SK-N-SH treated with all-trans-retinoic acid at 6 μM for 48 hours (cell line): ENCODE data around the gene SLC2A2.

ENCODE experiments used
- ATAC-seq: fragments of 200-7000 bp; cut with Tn5 transposase; 3 replicates; pipeline ENCODE4 v1.9.1; 2020; ENCODE audit warnings: mild to moderate bottlenecking, moderate library complexity
- ARNTL ChIP-seq: fragments of 450-650 bp; formaldehyde crosslinking; IDR thresholded peaks from 2 replicates; pipeline ENCODE4 v1.5.0; 2020; ENCODE audit warnings: low read depth, mild to moderate bottlenecking, moderate library complexity, borderline replicate concordance
- BACH2 ChIP-seq: fragments of 250-450 bp; sonication (Bioruptor Pico); IDR thresholded peaks from 2 replicates; pipeline ENCODE4 v1.9.0; 2021; ENCODE audit warnings: mild to moderate bottlenecking, borderline replicate concordance
- CREB5 ChIP-seq: fragments of 250-450 bp; sonication (Bioruptor Pico); IDR thresholded peaks from 2 replicates; pipeline ENCODE4 v1.5.1; 2020; ENCODE audit warnings: low read depth, mild to moderate bottlenecking, moderate library complexity
- CSDC2 ChIP-seq: fragments of 250-450 bp; sonication (Bioruptor Pico); IDR thresholded peaks from 2 replicates; pipeline ENCODE4 v1.5.0; 2020; ENCODE audit warnings: mild to moderate bottlenecking, moderate library complexity
- ESRRG ChIP-seq: fragments of 250-450 bp; sonication (Bioruptor Pico); IDR thresholded peaks from 2 replicates; pipeline ENCODE4 v1.6.1; 2021; ENCODE audit warnings: mild to moderate bottlenecking
- GLIS3 ChIP-seq: fragments of 250-450 bp; sonication (Bioruptor Pico); IDR thresholded peaks from 2 replicates; pipeline ENCODE4 v1.5.0; 2020; ENCODE audit warnings: mild to moderate bottlenecking, moderate library complexity
- ISL1 ChIP-seq: fragments of 250-450 bp; sonication (Bioruptor Pico); IDR thresholded peaks from 2 replicates; pipeline ENCODE4 v2.1.2; 2022; ENCODE audit warnings: mild to moderate bottlenecking, moderate library complexity
- POU6F1 ChIP-seq: fragments of 250-450 bp; sonication (Bioruptor Pico); IDR thresholded peaks from 2 replicates; pipeline ENCODE4 v1.8.0; 2021; ENCODE audit warnings: low read depth, mild to moderate bottlenecking, moderate library complexity, borderline replicate concordance
- RARB ChIP-seq: fragments of 250-450 bp; sonication (Bioruptor Pico); IDR thresholded peaks from 2 replicates; pipeline ENCODE4 v1.8.0; 2021; ENCODE audit warnings: mild to moderate bottlenecking, moderate library complexity
- SNAI2 ChIP-seq: fragments of 250-450 bp; sonication (Bioruptor Pico); IDR thresholded peaks from 2 replicates; pipeline ENCODE4 v1.5.0; 2020; ENCODE audit warnings: mild to moderate bottlenecking, moderate library complexity
- TCF4 ChIP-seq: fragments of 250-450 bp; sonication (Bioruptor Pico); IDR thresholded peaks from 2 replicates; pipeline ENCODE4 v1.8.0; 2021; ENCODE audit warnings: mild to moderate bottlenecking, moderate library complexity, borderline replicate concordance
- TOX ChIP-seq: fragments of 250-450 bp; sonication (Bioruptor Pico); IDR thresholded peaks from 2 replicates; pipeline ENCODE4 v1.8.0; 2021; ENCODE audit warnings: mild to moderate bottlenecking, moderate library complexity, borderline replicate concordance
- TSHZ2 ChIP-seq: fragments of 250-450 bp; sonication (Bioruptor Pico); IDR thresholded peaks from 2 replicates; pipeline ENCODE4 v1.5.0; 2020; ENCODE audit warnings: mild to moderate bottlenecking, moderate library complexity
- ZC3H10 ChIP-seq: fragments of 250-450 bp; sonication (Bioruptor Pico); IDR thresholded peaks from 2 replicates; pipeline ENCODE4 v1.5.1; 2021; ENCODE audit warnings: mild to moderate bottlenecking, moderate library complexity
- ZFP3 ChIP-seq: fragments of 250-450 bp; sonication (Bioruptor Pico); IDR thresholded peaks from 2 replicates; pipeline ENCODE4 v1.5.0; 2020; ENCODE audit warnings: mild to moderate bottlenecking, moderate library complexity
- ZFP30 ChIP-seq: fragments of 450-650 bp; formaldehyde crosslinking; IDR thresholded peaks from 2 replicates; pipeline ENCODE4 v1.5.0; 2022; ENCODE audit warnings: mild to moderate bottlenecking, moderate library complexity
- ZNF565 ChIP-seq: fragments of 450-650 bp; formaldehyde crosslinking; conservative IDR thresholded peaks from 2 replicates; pipeline ENCODE4 v1.5.0; 2020; ENCODE audit warnings: low read depth, mild to moderate bottlenecking, moderate library complexity
- ZNF70 ChIP-seq: fragments of 450-650 bp; formaldehyde crosslinking; IDR thresholded peaks from 2 replicates; pipeline ENCODE4 v1.5.0; 2020; ENCODE audit warnings: mild to moderate bottlenecking, moderate library complexity
- ZNF8 ChIP-seq: fragments of 450-650 bp; formaldehyde crosslinking; IDR thresholded peaks from 2 replicates; pipeline ENCODE4 v1.5.0; 2020; ENCODE audit warnings: mild to moderate bottlenecking, moderate library complexity
- TF ChIP-seq, protein P1 (sequence below): fragments of 250-450 bp; sonication (Bioruptor Pico); IDR thresholded peaks from 2 replicates; pipeline ENCODE4 v1.5.1; 2021; ENCODE audit warnings: mild to moderate bottlenecking, moderate library complexity
- TF ChIP-seq, protein P2 (sequence below): fragments of 250-450 bp; sonication (Bioruptor Pico); IDR thresholded peaks from 2 replicates; pipeline ENCODE4 v1.8.0; 2020; ENCODE audit warnings: mild to moderate bottlenecking, moderate library complexity, borderline replicate concordance

SLC2A2 gene

GRCh38 chr3:171038342-171038741 lies 11.8 kb upstream of the SLC2A2 start:
- no peak for ATAC-seq
- no peak for TF ChIP-seq ZFP3
- no peak for TF ChIP-seq ZNF8 (CRISPR knock-in tag)
- no peak for TF ChIP-seq ZNF70 (CRISPR knock-in tag)
- TF ChIP-seq BACH2, result no peak
- no peak for TF ChIP-seq ZC3H10 (CRISPR knock-in tag)
- TF ChIP-seq ISL1 (CRISPR knock-in tag), result no peak

DNA sequence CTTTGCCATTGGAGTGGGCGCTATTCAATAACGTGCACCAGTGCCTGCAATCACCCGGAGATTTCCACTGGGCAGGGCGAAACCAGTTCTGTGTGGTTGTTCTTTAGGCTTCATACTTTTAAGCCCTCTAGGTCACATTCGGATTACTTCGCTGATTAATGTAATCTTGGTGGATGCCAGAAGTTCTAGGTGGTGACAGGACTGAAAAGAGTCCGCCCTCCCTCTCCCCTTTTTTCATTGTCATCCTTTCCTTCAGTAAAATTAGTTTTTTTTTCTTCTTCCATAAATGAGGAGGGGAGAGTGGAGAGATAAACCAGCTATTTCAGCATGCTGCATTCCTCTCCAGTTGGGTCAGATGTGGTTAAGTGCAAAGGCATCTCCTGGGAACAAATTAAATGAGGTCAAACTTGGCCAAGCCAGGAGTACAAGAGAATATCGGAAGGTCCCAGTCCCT lies 2.3 kb upstream of the SLC2A2 start:
- TF ChIP-seq CREB5 (CRISPR knock-in tag) (peak; percentile 61; the same call in 1 of the 2 replicates), ISL1 (CRISPR knock-in tag) (peak; percentile 85), ZFP3 (no peak), SNAI2 (CRISPR knock-in tag) (no peak), ZC3H10 (CRISPR knock-in tag) (no peak), ZNF565 (CRISPR knock-in tag) (no peak), ZNF70 (CRISPR knock-in tag) (no peak)
- peak; percentile 87 for ATAC-seq

DNA sequence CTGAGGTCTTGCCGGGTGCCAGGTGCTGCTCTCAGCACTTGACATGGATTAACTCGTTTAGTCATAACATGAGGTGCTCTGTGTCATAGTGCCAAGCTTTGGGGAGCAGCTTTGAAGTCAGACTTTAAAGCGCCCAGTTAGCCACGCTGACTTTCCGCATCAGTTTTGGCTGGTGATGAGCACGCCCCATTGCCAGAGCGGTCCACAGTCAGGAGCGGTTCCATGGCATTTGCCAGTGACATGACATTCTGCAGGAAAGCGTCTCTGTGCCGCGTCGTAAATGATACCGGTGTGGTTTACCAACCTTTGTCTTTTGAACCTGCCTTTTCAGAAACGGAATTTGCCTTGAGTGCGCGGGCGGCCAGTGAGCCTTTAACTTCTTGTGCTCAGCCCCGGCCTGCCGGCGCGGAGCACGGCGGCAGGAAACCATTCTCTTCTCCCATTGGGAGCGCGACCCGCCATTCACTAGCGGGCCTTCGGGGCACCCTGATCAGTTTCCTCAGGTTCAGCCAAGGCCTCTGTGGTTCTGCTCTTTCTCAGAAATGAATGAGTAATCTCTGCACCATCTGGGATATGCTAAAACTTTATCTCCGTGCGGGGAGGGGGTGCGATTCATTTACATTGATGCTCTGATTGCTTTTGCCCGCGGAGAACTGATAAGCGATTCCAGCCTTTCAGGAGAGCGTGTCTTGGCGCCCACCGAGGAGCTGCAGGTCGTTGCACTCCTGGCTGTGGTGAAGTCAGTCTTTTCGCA lies 1.7 kb upstream of the SLC2A2 start:
- no peak for TF ChIP-seq ZFP30
- no peak for TF ChIP-seq BACH2
- TF ChIP-seq, protein P1, sequence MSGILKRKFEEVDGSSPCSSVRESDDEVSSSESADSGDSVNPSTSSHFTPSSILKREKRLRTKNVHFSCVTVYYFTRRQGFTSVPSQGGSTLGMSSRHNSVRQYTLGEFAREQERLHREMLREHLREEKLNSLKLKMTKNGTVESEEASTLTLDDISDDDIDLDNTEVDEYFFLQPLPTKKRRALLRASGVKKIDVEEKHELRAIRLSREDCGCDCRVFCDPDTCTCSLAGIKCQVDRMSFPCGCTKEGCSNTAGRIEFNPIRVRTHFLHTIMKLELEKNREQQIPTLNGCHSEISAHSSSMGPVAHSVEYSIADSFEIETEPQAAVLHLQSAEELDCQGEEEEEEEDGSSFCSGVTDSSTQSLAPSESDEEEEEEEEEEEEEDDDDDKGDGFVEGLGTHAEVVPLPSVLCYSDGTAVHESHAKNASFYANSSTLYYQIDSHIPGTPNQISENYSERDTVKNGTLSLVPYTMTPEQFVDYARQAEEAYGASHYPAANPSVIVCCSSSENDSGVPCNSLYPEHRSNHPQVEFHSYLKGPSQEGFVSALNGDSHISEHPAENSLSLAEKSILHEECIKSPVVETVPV (CRISPR knock-in tag), result no peak
- TF ChIP-seq, protein P2, sequence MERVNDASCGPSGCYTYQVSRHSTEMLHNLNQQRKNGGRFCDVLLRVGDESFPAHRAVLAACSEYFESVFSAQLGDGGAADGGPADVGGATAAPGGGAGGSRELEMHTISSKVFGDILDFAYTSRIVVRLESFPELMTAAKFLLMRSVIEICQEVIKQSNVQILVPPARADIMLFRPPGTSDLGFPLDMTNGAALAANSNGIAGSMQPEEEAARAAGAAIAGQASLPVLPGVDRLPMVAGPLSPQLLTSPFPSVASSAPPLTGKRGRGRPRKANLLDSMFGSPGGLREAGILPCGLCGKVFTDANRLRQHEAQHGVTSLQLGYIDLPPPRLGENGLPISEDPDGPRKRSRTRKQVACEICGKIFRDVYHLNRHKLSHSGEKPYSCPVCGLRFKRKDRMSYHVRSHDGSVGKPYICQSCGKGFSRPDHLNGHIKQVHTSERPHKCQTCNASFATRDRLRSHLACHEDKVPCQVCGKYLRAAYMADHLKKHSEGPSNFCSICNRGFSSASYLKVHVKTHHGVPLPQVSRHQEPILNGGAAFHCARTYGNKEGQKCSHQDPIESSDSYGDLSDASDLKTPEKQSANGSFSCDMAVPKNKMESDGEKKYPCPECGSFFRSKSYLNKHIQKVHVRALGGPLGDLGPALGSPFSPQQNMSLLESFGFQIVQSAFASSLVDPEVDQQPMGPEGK, result 0 out of 2 replicates have a peak, but pooled peaks have one; percentile 15
- no peak for TF ChIP-seq ZNF8 (CRISPR knock-in tag)
- TF ChIP-seq CSDC2, result no peak
- peak; percentile 92 for ATAC-seq

- no peak for ATAC-seq
- TF ChIP-seq ZFP30 (no peak), ESRRG (CRISPR knock-in tag) (no peak), GLIS3 (CRISPR knock-in tag) (no peak), ZNF70 (CRISPR knock-in tag) (no peak), ZNF8 (CRISPR knock-in tag) (no peak), TSHZ2 (CRISPR knock-in tag) (no peak), SNAI2 (CRISPR knock-in tag) (no peak), CSDC2 (no peak), ARNTL (CRISPR knock-in tag) (no peak), POU6F1 (CRISPR knock-in tag) (no peak), ISL1 (CRISPR knock-in tag) (no peak), RARB (no peak), TOX (CRISPR knock-in tag) (no peak), TCF4 (no peak), BACH2 (no peak), ZC3H10 (CRISPR knock-in tag) (no peak), ZNF565 (CRISPR knock-in tag) (no peak), ZFP3 (no peak)
- TF ChIP-seq, protein P1 (CRISPR knock-in tag), result no peak
- TF ChIP-seq, protein P2, result no peak
Observed at GRCh38 chr3:171023566-171023965, 3.0 kb downstream of the SLC2A2 start.
